Central memory CD8-positive, alpha-beta T cell (primary cell): Measurements from ENCODE around the gene MTRF1.

Source experiments
- ATAC-seq: fragments of 150-1000 bp; cut with Tn5 transposase; replicated peaks from 2 replicates; pipeline ENCODE4 v1.10.0; 2022; ENCODE audit warnings: mild to moderate bottlenecking, moderate FRiP score, moderate number of reproducible peaks; ENCODE audit not compliant: poor library complexity, severe bottlenecking; ENCODE audit errors: extremely low read depth
- DNase-seq, 2 donors: peaks; one replicate each; pipeline ENCODE4 v3.0.0; 2021; ENCODE audit warnings: low spot score in 2 of 2
- H3K27ac Mint-ChIP-seq: one replicate; pipeline ENCODE4 v1.8.0; 2022; ENCODE audit warnings: low read depth, mild to moderate bottlenecking, moderate library complexity, mixed read lengths
- H3K27me3 Mint-ChIP-seq: one replicate; pipeline ENCODE4 v1.8.0; 2022; ENCODE audit warnings: mixed read lengths
- H3K36me3 Mint-ChIP-seq: one replicate; pipeline ENCODE4 v1.8.0; 2022; ENCODE audit warnings: mild to moderate bottlenecking, moderate library complexity, mixed read lengths; ENCODE audit not compliant: insufficient read depth
- H3K4me1 Mint-ChIP-seq: one replicate; pipeline ENCODE4 v1.8.0; 2022; ENCODE audit warnings: mixed read lengths
- H3K4me3 Mint-ChIP-seq: one replicate; pipeline ENCODE4 v1.8.0; 2022; ENCODE audit warnings: mild to moderate bottlenecking, moderate library complexity, mixed read lengths
- H3K9me3 Mint-ChIP-seq: one replicate; pipeline ENCODE4 v1.8.0; 2022; ENCODE audit warnings: mixed read lengths

MTRF1 gene, protein sequence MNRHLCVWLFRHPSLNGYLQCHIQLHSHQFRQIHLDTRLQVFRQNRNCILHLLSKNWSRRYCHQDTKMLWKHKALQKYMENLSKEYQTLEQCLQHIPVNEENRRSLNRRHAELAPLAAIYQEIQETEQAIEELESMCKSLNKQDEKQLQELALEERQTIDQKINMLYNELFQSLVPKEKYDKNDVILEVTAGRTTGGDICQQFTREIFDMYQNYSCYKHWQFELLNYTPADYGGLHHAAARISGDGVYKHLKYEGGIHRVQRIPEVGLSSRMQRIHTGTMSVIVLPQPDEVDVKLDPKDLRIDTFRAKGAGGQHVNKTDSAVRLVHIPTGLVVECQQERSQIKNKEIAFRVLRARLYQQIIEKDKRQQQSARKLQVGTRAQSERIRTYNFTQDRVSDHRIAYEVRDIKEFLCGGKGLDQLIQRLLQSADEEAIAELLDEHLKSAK

DNA sequence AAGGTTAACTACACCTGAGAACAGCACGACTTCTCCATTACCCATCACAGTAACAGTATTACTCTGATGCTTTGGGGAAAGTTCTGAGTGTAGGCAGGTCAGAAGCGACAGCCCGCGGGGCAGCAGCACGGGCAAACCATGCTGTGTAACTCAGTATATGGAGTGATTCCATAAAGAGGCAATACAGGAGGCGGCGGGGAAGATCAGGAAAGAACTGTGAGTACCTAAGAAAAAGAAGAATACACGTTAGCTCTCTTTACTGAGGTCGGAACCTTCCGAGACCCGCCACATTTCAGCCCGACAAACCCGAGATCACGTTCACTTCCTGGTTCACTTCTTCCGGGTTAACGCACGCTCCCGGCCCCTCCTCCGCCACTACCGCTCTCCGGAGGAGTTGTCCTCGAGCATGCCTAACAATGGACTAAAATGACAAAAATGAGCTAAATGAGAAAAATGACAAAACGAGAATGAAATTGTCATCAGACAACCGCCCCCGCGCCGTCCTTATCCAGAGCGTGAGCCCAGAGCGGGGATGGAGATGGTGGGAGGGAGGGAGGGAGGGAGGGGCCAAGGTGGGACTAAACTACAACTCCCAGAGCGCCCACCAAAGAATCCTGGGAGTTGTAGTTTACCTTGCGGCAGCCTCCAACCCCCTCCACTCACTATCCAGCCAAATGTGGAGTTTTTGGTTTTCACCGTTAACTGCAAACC lies at the start of gene MTRF1:
Gene MTRF1 (minus strand): TSS at position 316 of the 711 bp plus-strand sequence. CDS start 2,669 bp downstream, outside the sequence.
- Mint-ChIP-seq H3K27me3 (no peaks in the 10 kb centered on the region), H3K4me3 (peak within 1 kb of the TSS; percentile 93), H3K27ac (peak within 1 kb of the TSS; percentile 97), H3K4me1 (peaks cover 7% of the 10 kb centered on the region), H3K36me3 (peaks cover 25% of the 10 kb centered on the region), H3K9me3 (peaks cover 2% of the 10 kb centered on the region)
- peak; percentile 91 for ATAC-seq
- DNase-seq = peak; percentile 74 to 76

DNA sequence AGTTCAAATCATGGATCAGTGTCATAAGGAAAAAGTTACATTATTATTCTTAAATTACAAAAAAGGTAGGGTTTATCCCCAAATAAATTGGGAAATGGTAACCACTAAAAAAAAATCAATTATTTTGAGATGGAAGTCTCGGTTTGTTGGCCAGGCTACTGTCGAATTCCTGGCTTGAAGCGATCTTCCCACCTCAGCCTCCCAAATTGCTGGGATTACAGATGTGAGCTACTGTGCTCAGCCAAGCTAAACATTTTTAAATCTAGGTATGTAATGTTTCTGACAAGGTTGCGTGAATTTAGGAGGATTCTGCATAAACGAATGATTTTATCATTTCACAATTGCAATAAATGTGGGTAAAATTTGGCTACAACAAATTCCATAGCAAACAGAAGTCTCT lies 49.7 kb upstream of the MTRF1 start:
- Mint-ChIP-seq H3K4me1 (peaks cover 32% of the 10 kb centered on the region), H3K27ac (peak overlapping the region; percentile 42), H3K9me3 (no peaks in the 10 kb centered on the region), H3K4me3 (peak overlapping the region; percentile 98), H3K27me3 (no peaks in the 10 kb centered on the region), H3K36me3 (peaks cover 17% of the 10 kb centered on the region)
- no peak for DNase-seq
- no peak for ATAC-seq

DNA sequence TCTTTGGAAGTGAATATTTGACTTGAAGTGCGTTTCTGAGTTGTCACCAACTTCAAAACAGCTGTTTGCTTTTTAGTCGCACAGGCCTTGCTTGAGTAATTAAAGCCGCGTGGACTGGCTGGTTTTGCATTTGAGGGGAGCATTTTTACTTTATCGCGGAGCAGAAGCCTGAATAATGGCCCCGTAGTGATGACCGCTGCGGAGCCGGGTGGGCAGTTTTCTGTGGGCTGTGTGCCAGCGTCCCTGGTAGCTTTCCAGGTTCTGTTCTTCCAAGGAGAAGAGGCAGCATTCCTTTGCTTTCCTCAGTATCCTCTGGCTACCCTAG lies 48.8 kb upstream of the MTRF1 start:
- Mint-ChIP-seq H3K27ac (peak overlapping the region; percentile 95), H3K4me3 (peak overlapping the region; percentile 98), H3K9me3 (no peaks in the 10 kb centered on the region), H3K4me1 (peaks cover 28% of the 10 kb centered on the region), H3K36me3 (peaks cover 15% of the 10 kb centered on the region), H3K27me3 (no peaks in the 10 kb centered on the region)
- ATAC-seq (no peak), DNase-seq (no peak)

DNA sequence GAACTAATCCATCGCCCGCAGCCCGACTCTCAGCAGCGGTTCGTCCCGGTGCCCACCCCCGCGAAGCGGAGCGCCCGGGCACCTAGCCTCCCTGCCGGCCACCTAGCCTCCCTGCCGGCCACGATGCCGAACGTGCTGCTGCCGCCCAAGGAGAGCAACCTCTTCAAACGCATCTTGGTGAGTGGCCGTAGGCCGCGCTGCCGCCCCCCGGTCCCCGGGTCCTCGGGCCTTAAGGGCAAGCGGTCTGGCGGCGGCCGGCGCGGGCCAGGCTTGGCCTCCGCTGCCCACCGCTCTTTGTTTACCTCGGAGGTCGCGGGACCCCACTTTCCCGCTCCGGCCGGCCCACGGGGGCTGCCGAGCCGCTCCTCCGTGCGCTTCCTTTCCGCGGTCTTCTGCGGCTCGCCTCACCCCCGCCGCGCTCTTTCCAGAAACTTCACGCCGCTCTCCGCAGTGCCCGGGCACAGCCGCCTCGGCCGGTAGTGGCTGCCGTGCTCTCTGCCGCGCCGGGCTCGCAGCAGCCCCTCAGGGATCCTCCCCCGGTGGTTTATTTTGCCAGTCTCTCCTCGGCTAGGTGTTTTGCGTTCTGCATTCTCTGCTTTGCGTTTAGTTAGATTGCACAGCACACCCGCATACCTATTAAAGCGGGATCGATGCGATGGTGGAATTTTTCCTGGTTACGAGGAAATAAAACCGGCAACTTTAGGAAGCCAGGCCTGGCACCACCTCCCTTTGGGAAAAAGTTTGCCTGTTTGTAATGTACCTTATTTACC lies 48.2 kb upstream of the MTRF1 start:
- ATAC-seq (peak; percentile 63), DNase-seq (peak; percentile 28 to 43)
- Mint-ChIP-seq H3K4me1 (peaks cover 22% of the 10 kb centered on the region), H3K27ac (peak overlapping the region; percentile 95), H3K9me3 (no peaks in the 10 kb centered on the region), H3K27me3 (no peaks in the 10 kb centered on the region), H3K4me3 (peak overlapping the region; percentile 98), H3K36me3 (peaks cover 15% of the 10 kb centered on the region)

DNA sequence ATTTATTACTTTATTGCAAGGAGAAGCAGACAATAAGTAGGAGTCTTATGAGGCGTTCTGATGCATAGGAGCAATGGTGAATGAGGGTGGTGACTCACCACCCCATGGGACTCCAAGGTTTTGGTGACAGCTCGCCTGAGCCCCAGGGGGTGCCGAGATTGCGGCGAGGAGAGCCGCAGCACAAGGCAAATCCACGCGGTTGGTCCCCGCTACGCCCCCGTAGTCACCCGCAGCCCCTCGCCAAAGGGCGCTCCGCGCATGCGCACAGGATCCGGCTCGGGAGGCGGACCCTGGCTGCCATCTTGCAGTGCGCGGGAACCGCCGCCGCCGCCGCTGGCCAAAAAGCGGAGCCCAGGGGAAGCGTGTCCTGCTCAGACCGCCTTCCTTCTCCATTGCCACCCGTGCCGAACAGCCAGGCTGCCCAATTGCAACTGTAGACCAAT lies 47.6 kb upstream of the MTRF1 start, which contains the start of gene NAA16:
Gene NAA16 (plus strand): TSS at position 305 of the 443 bp plus-strand sequence. CDS start 262 bp downstream, outside the sequence.
- peak; percentile 77 for ATAC-seq
- peak; percentile 90 to 93 for DNase-seq
- Mint-ChIP-seq H3K9me3 (no peaks in the 10 kb centered on the region), H3K4me1 (peaks cover 22% of the 10 kb centered on the region), H3K36me3 (peaks cover 15% of the 10 kb centered on the region), H3K4me3 (peak within 1 kb of the TSS; percentile 98), H3K27ac (peak within 1 kb of the TSS; percentile 95), H3K27me3 (no peaks in the 10 kb centered on the region)

DNA sequence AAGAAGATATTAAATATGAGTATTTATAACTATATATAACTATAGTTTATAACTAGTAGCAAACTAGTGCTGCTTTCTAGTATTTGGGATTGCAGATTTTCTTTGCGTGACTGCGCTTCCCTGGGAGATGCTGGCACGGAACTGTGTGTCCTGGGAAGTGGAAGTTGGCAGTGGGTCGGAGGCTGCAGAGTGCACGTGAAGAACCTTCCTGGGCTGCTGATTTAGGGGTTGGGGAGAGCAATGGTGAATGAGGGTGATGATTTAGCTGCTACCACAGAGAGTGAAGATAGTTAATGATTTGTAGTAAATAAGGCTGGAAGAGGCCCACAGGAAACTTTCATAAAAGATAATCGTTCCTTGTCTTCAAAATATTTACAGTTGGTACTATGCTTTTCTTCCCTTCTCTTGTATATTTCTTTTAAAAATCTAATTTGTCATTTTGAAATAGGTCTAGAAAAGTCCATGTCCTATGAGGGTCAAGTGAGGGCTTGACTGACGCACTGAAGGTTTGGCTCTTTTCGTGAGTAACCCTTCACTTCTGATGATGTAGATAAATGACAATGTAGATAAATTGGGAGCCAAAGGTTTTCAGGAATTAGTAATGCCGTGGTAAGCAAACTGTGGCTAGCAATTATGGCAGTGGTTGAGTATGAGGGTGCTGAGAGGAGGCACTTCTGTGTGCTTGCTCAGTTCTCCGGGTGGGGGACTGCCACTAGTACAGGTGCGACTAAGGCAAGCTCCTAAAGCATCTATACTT lies 44.7 kb upstream of the MTRF1 start:
- H3K27me3 Mint-ChIP-seq = no peaks in the 10 kb centered on the region
- peaks cover 5% of the 10 kb centered on the region for H3K4me1 Mint-ChIP-seq
- H3K36me3 Mint-ChIP-seq = peaks cover 15% of the 10 kb centered on the region
- no peaks in the 10 kb centered on the region for H3K9me3 Mint-ChIP-seq
- ATAC-seq (no peak), DNase-seq (no peak)
- no peak overlapping the region for H3K4me3 Mint-ChIP-seq
- no peak overlapping the region for H3K27ac Mint-ChIP-seq

DNA sequence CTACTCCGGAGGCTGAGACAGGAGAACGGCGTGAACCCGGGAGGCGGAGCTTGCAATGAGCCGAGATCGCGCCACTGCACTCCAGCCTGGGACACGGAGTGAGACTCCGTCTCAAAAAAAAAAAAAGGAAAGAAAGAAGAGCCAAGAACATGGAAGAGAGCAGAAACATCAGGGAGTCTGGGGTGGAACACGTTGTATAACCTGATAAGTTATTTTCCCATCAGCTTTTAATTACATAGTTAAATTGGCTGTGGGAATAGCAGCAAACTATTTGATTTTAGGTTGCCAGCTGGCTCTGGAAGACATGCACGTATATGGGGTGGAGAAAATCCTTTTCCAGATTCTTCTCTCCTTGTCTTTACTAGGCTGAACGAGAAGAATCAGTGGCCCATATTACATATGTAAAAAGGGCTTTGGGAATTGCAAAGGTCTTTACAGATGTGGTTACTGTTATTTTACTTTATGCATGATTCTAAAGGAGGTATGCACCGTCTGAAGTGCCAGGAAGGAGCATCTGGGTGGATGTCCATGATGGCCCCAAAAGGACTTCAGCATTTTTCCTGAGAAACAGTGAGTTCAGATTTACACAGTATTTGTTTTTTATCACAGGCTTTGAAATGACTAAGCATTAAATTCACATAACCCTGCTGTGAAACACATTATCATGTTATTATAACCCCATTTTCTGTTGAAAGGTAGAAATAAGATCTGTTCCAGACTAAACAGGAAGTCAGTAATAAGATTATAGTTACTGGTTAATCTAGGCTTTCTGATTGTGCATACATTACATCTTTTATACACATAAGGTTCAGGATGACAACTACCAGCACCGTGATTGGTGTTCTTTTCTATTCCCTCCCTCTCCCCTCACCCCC lies 43.1 kb upstream of the MTRF1 start:
- Mint-ChIP-seq H3K4me1 (no peaks in the 10 kb centered on the region), H3K9me3 (no peaks in the 10 kb centered on the region)

DNA sequence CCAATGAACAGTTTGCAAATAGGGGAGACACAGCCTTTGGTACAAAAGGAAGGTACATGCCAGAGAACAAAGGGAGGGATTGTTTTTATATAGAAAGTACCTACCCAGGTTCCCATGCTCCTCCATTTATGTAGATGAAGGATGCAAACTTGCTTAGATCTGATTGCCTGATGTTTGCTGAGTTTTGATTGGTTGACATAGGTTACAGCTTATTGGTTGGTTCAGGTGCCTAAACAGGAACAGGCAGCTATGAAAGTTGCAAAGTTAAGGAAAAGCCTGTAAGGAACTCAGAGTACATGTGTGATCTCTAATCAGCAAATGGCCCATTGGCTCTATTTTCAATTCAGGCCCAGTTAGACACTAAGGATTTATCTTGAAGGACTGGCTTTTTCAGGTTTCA lies 41.2 kb upstream of the MTRF1 start:
- Mint-ChIP-seq H3K9me3 (no peaks in the 10 kb centered on the region), H3K27me3 (no peaks in the 10 kb centered on the region), H3K36me3 (no peaks in the 10 kb centered on the region), H3K4me3 (no peak overlapping the region), H3K27ac (no peak overlapping the region), H3K4me1 (no peaks in the 10 kb centered on the region)
- DNase-seq (no peak), ATAC-seq (no peak)

More for the DNA sequence above, 43.1 kb upstream of the MTRF1 start:
- Mint-ChIP-seq H3K4me3 (no peak overlapping the region), H3K27ac (no peak overlapping the region), H3K27me3 (no peaks in the 10 kb centered on the region), H3K36me3 (peaks cover 10% of the 10 kb centered on the region)
- DNase-seq (no peak), ATAC-seq (no peak)

DNA sequence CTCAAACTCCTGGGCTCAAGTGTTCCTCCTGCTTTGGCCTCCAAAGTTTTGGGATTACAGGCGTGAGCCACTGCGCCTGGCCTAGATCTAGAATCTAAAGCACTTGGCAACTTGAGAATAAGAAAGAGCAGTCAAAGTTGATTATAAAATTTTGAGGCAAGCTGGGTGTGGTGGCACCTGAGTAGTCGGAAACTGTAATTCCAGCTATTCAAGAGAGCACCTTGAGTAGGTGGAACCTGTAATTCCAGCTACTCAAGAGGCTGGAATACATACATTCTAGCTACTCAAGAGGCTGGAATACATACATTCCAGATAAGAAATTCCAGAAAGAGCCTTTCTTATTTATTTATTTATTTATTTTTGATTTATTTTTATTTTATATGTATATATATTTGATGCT lies 39.4 kb upstream of the MTRF1 start:
- ATAC-seq = no peak
- Mint-ChIP-seq H3K9me3 (no peaks in the 10 kb centered on the region), H3K27ac (no peak overlapping the region)

DNA sequence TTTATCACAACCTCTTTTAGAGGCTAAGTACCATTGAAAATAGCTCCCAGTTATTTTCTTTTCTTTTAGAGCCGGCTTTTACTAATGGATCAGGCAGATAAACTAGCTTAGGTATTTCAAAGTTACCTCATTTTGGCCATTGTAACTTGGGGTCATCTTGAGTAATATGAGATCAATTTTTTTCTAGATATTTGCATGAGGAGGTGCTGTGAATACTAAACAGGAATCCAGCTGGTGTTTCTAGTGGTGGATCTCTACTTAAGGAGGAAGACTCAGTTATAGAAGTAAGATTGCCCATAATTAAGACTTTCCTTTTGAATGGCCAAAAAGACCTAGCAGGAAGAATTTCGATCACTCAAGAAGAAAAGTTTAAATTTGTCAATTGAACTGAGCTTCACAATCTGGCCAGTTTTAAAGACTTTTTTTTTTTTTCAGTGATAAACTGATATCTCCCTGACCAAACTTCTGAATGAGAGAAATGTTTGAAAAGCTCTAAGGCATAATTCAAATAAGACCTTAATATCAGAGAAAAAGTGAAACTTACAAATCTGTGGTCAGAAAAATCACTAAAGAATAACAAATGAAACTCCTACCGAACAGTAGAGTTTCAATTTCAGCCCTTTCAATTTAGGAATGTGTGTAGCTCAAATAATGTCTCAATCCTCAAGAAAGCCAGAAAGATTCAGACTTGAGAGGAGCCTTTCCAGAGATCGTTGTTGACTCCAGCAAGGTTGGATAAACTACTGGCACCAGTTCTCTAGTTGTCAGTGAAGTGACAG lies 36.1 kb upstream of the MTRF1 start:
- Mint-ChIP-seq H3K4me1 (no peaks in the 10 kb centered on the region), H3K9me3 (no peaks in the 10 kb centered on the region), H3K36me3 (no peaks in the 10 kb centered on the region), H3K27ac (no peak overlapping the region), H3K27me3 (no peaks in the 10 kb centered on the region), H3K4me3 (no peak overlapping the region)
- ATAC-seq = no peak
- no peak for DNase-seq

More for the DNA sequence above, 39.4 kb upstream of the MTRF1 start:
- no peak for DNase-seq
- H3K4me3 Mint-ChIP-seq = no peak overlapping the region
- H3K4me1 Mint-ChIP-seq = no peaks in the 10 kb centered on the region
- no peaks in the 10 kb centered on the region for H3K36me3 Mint-ChIP-seq
- no peaks in the 10 kb centered on the region for H3K27me3 Mint-ChIP-seq
